Measurements from ENCODE around the gene XYLT1. TPM values are rescaled to one million over a fixed set of nuclear protein-coding genes. Genes with fewer than 3 reads are reported as not detected.
A peak's percentile ranks its signal among the peaks of the same experiment; 100 is the strongest.

XYLT1 gene
- total RNA-seq, 2 experiments from 2014 or later, result 59.4 to 60.4 TPM

- Mint-ChIP-seq H3K36me3 (ENCODE audit: low read depth) (peaks cover 41% of the 10 kb centered on the region), H3K4me1 (ENCODE audit: low read depth) (peaks cover 45% of the 10 kb centered on the region), H3K4me3 (no peak overlapping the region), H3K9me3 (ENCODE audit: insufficient read depth) (no peaks in the 10 kb centered on the region), H3K27ac (no peak overlapping the region), H3K27me3 (ENCODE audit: low read depth) (no peaks in the 10 kb centered on the region)
- no peak for DNase-seq
- POLR2A ChIA-PET, result no interaction called here
- no peak for ATAC-seq
- CTCF ChIA-PET, result interaction anchor here (1.7 kb wide), 1 partner anchor 102 kb away, joined by 4 read pairs; no protein-coding TSS in a partner anchor
Measured at GRCh38 chr16:17257426-17258023, 213.2 kb downstream of the XYLT1 start.

- Mint-ChIP-seq H3K4me1 (ENCODE audit: low read depth) (peaks cover 2% of the 10 kb centered on the region), H3K9me3 (ENCODE audit: insufficient read depth) (no peaks in the 10 kb centered on the region), H3K27me3 (ENCODE audit: low read depth) (no peaks in the 10 kb centered on the region), H3K36me3 (ENCODE audit: low read depth) (peaks cover 51% of the 10 kb centered on the region), H3K27ac (no peak overlapping the region), H3K4me3 (no peak overlapping the region)
- POLR2A ChIA-PET, result no interaction called here
- CTCF ChIA-PET, result no interaction called here
- DNase-seq (no peak), ATAC-seq (no peak)
Measured at GRCh38 chr16:17252701-17253100, 218.1 kb downstream of the XYLT1 start.

- peaks cover 5% of the 10 kb centered on the region for H3K4me1 Mint-ChIP-seq (ENCODE audit: low read depth)
- H3K27ac Mint-ChIP-seq, result no peak overlapping the region
- no peak for DNase-seq
- ChIA-PET CTCF (no interaction called here), POLR2A (no interaction called here)
- H3K4me3 Mint-ChIP-seq, result no peak overlapping the region
- ATAC-seq, result no peak
- H3K9me3 Mint-ChIP-seq (ENCODE audit: insufficient read depth), result no peaks in the 10 kb centered on the region
- peaks cover 50% of the 10 kb centered on the region for H3K36me3 Mint-ChIP-seq (ENCODE audit: low read depth)
- H3K27me3 Mint-ChIP-seq (ENCODE audit: low read depth), result no peaks in the 10 kb centered on the region
Measured at GRCh38 chr16:17252064-17252463, 218.7 kb downstream of the XYLT1 start.

- DNase-seq, result no peak
- H3K27ac Mint-ChIP-seq, result no peak overlapping the region
Measured at GRCh38 chr16:17251496-17251895, 219.3 kb downstream of the XYLT1 start.

GRCh38 chr16:17246974-17247732, 223.6 kb downstream of the XYLT1 start:
- Mint-ChIP-seq H3K9me3 (ENCODE audit: insufficient read depth) (no peaks in the 10 kb centered on the region), H3K4me1 (ENCODE audit: low read depth) (peaks cover 22% of the 10 kb centered on the region), H3K4me3 (no peak overlapping the region), H3K27me3 (ENCODE audit: low read depth) (no peaks in the 10 kb centered on the region), H3K36me3 (ENCODE audit: low read depth) (peaks cover 48% of the 10 kb centered on the region), H3K27ac (peak overlapping the region; percentile 37)
- ATAC-seq (no peak), DNase-seq (no peak)
- ChIA-PET POLR2A (no interaction called here), CTCF (no interaction called here)

More at GRCh38 chr16:17251496-17251895, 219.3 kb downstream of the XYLT1 start:
- no peak for ATAC-seq
- Mint-ChIP-seq H3K36me3 (ENCODE audit: low read depth) (peaks cover 50% of the 10 kb centered on the region), H3K27me3 (ENCODE audit: low read depth) (no peaks in the 10 kb centered on the region), H3K9me3 (ENCODE audit: insufficient read depth) (no peaks in the 10 kb centered on the region), H3K4me3 (no peak overlapping the region), H3K4me1 (ENCODE audit: low read depth) (peaks cover 11% of the 10 kb centered on the region)
- CTCF ChIA-PET, result no interaction called here
- POLR2A ChIA-PET, result no interaction called here

GRCh38 chr16:17246268-17246885, 224.4 kb downstream of the XYLT1 start:
- Mint-ChIP-seq H3K36me3 (ENCODE audit: low read depth) (peaks cover 47% of the 10 kb centered on the region), H3K27me3 (ENCODE audit: low read depth) (no peaks in the 10 kb centered on the region), H3K9me3 (ENCODE audit: insufficient read depth) (no peaks in the 10 kb centered on the region), H3K4me3 (no peak overlapping the region), H3K27ac (peak overlapping the region; percentile 22), H3K4me1 (ENCODE audit: low read depth) (peaks cover 22% of the 10 kb centered on the region)
- ChIA-PET POLR2A (interaction anchor here (0.7 kb wide), 1 partner anchor 99 kb away, joined by 3 read pairs; no protein-coding TSS in a partner anchor), CTCF (no interaction called here)
- DNase-seq (no peak), ATAC-seq (no peak)

- no peak overlapping the region for H3K27ac Mint-ChIP-seq
- peaks cover 43% of the 10 kb centered on the region for H3K36me3 Mint-ChIP-seq (ENCODE audit: low read depth)
- ChIA-PET POLR2A (interaction anchor here (0.6 kb wide), 1 partner anchor 18 kb away, joined by 3 read pairs; no protein-coding TSS in a partner anchor), CTCF (no interaction called here)
- ATAC-seq, result no peak
- no peak for DNase-seq
- H3K4me1 Mint-ChIP-seq (ENCODE audit: low read depth), result peaks cover 22% of the 10 kb centered on the region
- H3K27me3 Mint-ChIP-seq (ENCODE audit: low read depth), result no peaks in the 10 kb centered on the region
- no peak overlapping the region for H3K4me3 Mint-ChIP-seq
- H3K9me3 Mint-ChIP-seq (ENCODE audit: insufficient read depth), result no peaks in the 10 kb centered on the region
Measured at GRCh38 chr16:17245776-17246175, 225.0 kb downstream of the XYLT1 start.

GRCh38 chr16:17244872-17245551, 225.7 kb downstream of the XYLT1 start:
- CTCF ChIA-PET, result no interaction called here
- ATAC-seq, result no peak
- Mint-ChIP-seq H3K27ac (peak overlapping the region; percentile 43), H3K27me3 (ENCODE audit: low read depth) (no peaks in the 10 kb centered on the region), H3K36me3 (ENCODE audit: low read depth) (peaks cover 40% of the 10 kb centered on the region), H3K4me3 (no peak overlapping the region), H3K9me3 (ENCODE audit: insufficient read depth) (no peaks in the 10 kb centered on the region), H3K4me1 (ENCODE audit: low read depth) (peaks cover 25% of the 10 kb centered on the region)
- POLR2A ChIA-PET, result interaction anchor here (0.6 kb wide), 1 partner anchor 17 kb away, joined by 3 read pairs; no protein-coding TSS in a partner anchor
- DNase-seq, result no peak

GRCh38 chr16:17241264-17241835, 229.4 kb downstream of the XYLT1 start:
- no peaks in the 10 kb centered on the region for H3K27me3 Mint-ChIP-seq (ENCODE audit: low read depth)
- DNase-seq, result no peak
- no peak overlapping the region for H3K4me3 Mint-ChIP-seq
- POLR2A ChIA-PET, result no interaction called here
- CTCF ChIA-PET, result no interaction called here
- no peaks in the 10 kb centered on the region for H3K9me3 Mint-ChIP-seq (ENCODE audit: insufficient read depth)
- no peak for ATAC-seq
- peaks cover 48% of the 10 kb centered on the region for H3K4me1 Mint-ChIP-seq (ENCODE audit: low read depth)
- H3K27ac Mint-ChIP-seq, result no peak overlapping the region
- H3K36me3 Mint-ChIP-seq (ENCODE audit: low read depth), result peaks cover 40% of the 10 kb centered on the region

- Mint-ChIP-seq H3K36me3 (ENCODE audit: low read depth) (peaks cover 39% of the 10 kb centered on the region), H3K27ac (peak overlapping the region; percentile 85), H3K9me3 (ENCODE audit: insufficient read depth) (no peaks in the 10 kb centered on the region), H3K4me1 (ENCODE audit: low read depth) (peaks cover 40% of the 10 kb centered on the region), H3K4me3 (no peak overlapping the region), H3K27me3 (ENCODE audit: low read depth) (no peaks in the 10 kb centered on the region)
- peak; percentile 58 for ATAC-seq
- peak; percentile 58 for DNase-seq
- CTCF ChIA-PET, result interaction anchor here (0.9 to 1.5 kb wide), 3 partner anchors 23 to 102 kb away, joined by 3 to 6 read pairs (median 3); no protein-coding TSS in a partner anchor
- POLR2A ChIA-PET, result interaction anchor here (0.6 kb wide), 1 partner anchor 12 kb away, joined by 3 read pairs; no protein-coding TSS in a partner anchor
Measured at GRCh38 chr16:17238285-17239028, 232.3 kb downstream of the XYLT1 start.

Data from activated CD8-positive, alpha-beta T cell treated with anti-CD3 and anti-CD28 coated beads, Interleukin-2, amount 10 ng/mL, durations not matched to agents 7 days and 5 days (primary cell).